Mesenchymal stem cell (in vitro differentiated cells and primary cell): ENCODE measurements around the gene CDH3.

Experiments
- DNase-seq: peaks from one replicate; pipeline ENCODE4 v3.0.0-alpha.2; 2013
- H2AFZ ChIP-seq: one replicate; pipeline ENCODE4 v1.6.1; 2013; ENCODE audit warnings: low read depth, mild to moderate bottlenecking, control low read depth, inconsistent platforms, low read length, moderate library complexity
- H2AK5ac ChIP-seq: 2 replicates; pipeline ENCODE4 v1.6.1; 2013; ENCODE audit warnings: low read length, moderate library complexity, mild to moderate bottlenecking, inconsistent platforms; ENCODE audit not compliant: severe bottlenecking
- H2BK120ac ChIP-seq: one replicate; pipeline ENCODE4 v1.6.1; 2013; ENCODE audit warnings: low read depth, mild to moderate bottlenecking, inconsistent platforms, low read length, moderate library complexity
- H2BK12ac ChIP-seq, 2 experiments: one replicate each; pipeline ENCODE4 v1.6.1; 2013; ENCODE audit warnings: inconsistent platforms in 2 of 2, low read length in 2 of 2, mild to moderate bottlenecking in 2 of 2, moderate library complexity in 2 of 2, control low read depth in 1 of 2
- H2BK15ac ChIP-seq: one replicate; pipeline ENCODE4 v1.6.1; 2013; ENCODE audit warnings: mild to moderate bottlenecking, low read depth, inconsistent platforms; ENCODE audit not compliant: poor library complexity, severe bottlenecking
- H2BK5ac ChIP-seq: 2 replicates; pipeline ENCODE4 v1.6.1; 2013; ENCODE audit warnings: low read depth, mild to moderate bottlenecking, low read length, control low read depth, inconsistent platforms; ENCODE audit not compliant: poor library complexity, severe bottlenecking
- H3K14ac ChIP-seq, 2 experiments: one replicate each; pipeline ENCODE4 v1.6.1; 2013; ENCODE audit warnings: inconsistent platforms in 2 of 2, low read length in 2 of 2, control low read depth in 1 of 2, mild to moderate bottlenecking in 1 of 2, moderate library complexity in 1 of 2
- H3K18ac ChIP-seq, 2 experiments: one replicate each; pipeline ENCODE4 v1.6.1; 2013; ENCODE audit warnings: inconsistent platforms in 2 of 2, low read length in 2 of 2, control low read depth in 1 of 2, low read depth in 1 of 2, mild to moderate bottlenecking in 1 of 2
- H3K23ac ChIP-seq, 2 experiments: one replicate each; pipeline ENCODE4 v1.6.1; 2013; ENCODE audit warnings: inconsistent platforms in 2 of 2, low read length in 2 of 2, mild to moderate bottlenecking in 2 of 2, moderate library complexity in 2 of 2, control low read depth in 1 of 2
- H3K27ac ChIP-seq: 2 replicates; pipeline ENCODE4 v1.5.1; 2013; ENCODE audit warnings: mild to moderate bottlenecking, moderate library complexity, low read length, control low read depth, inconsistent platforms; ENCODE audit not compliant: poor library complexity, severe bottlenecking
- H3K27me3 ChIP-seq, 2 experiments: 2 replicates each; pipeline versions ENCODE4 v1.6.1 to v1.7.0; 2013; ENCODE audit warnings: low read length in 2 of 2, mild to moderate bottlenecking in 2 of 2, moderate library complexity in 2 of 2, control low read depth in 1 of 2, inconsistent platforms in 1 of 2; ENCODE audit not compliant: control insufficient read depth in 1 of 2, insufficient read depth in 1 of 2
- H3K36me3 ChIP-seq, 2 experiments: 2 replicates each; pipeline versions ENCODE4 v1.6.1 to v1.7.0; 2013; ENCODE audit warnings: low read length in 2 of 2, control low read depth in 1 of 2, inconsistent platforms in 1 of 2, low read depth in 1 of 2, mild to moderate bottlenecking in 1 of 2; ENCODE audit not compliant: insufficient read depth in 2 of 2, control insufficient read depth in 1 of 2
- H3K4ac ChIP-seq, 2 experiments: one replicate each; pipeline ENCODE4 v1.6.1; 2013; ENCODE audit warnings: inconsistent platforms in 2 of 2, low read length in 2 of 2, mild to moderate bottlenecking in 2 of 2, moderate library complexity in 2 of 2, control low read depth in 1 of 2, low read depth in 1 of 2
- H3K4me1 ChIP-seq: 2 replicates; pipeline ENCODE4 v1.6.1; 2013; ENCODE audit warnings: low read depth, low read length, control low read depth; ENCODE audit not compliant: control insufficient read depth, insufficient read depth
- H3K4me2 ChIP-seq: 2 replicates; pipeline ENCODE4 v1.6.1; 2013; ENCODE audit warnings: low read length, mild to moderate bottlenecking, inconsistent platforms; ENCODE audit not compliant: poor library complexity, severe bottlenecking
- H3K4me3 ChIP-seq, 2 experiments: 2 replicates each; pipeline versions ENCODE4 v1.5.1 to v1.7.0; 2013; ENCODE audit warnings: low read length in 2 of 2, mild to moderate bottlenecking in 2 of 2, control low read depth in 1 of 2, low read depth in 1 of 2; ENCODE audit not compliant: insufficient read depth in 1 of 2
- H3K79me1 ChIP-seq: replicated peaks from 2 replicates; pipeline ENCODE4 v1.6.1; 2013; ENCODE audit warnings: mild to moderate bottlenecking, control low read depth, low read length, inconsistent platforms; ENCODE audit not compliant: poor library complexity, severe bottlenecking
- H3K9ac ChIP-seq: 2 replicates; pipeline ENCODE4 v1.7.0; 2013; ENCODE audit warnings: mild to moderate bottlenecking, low read length, moderate library complexity
- H3K9me3 ChIP-seq: 2 replicates; pipeline ENCODE4 v1.7.0; 2013; ENCODE audit warnings: mild to moderate bottlenecking, low read length; ENCODE audit not compliant: control insufficient read depth
- H4K8ac ChIP-seq: one replicate; pipeline ENCODE4 v1.6.1; 2013; ENCODE audit warnings: inconsistent platforms, mild to moderate bottlenecking, low read length, moderate library complexity
- H4K91ac ChIP-seq: one replicate; pipeline ENCODE4 v1.6.1; 2013; ENCODE audit warnings: mild to moderate bottlenecking, low read length, inconsistent platforms
- WGBS: methylation state at CpG from one replicate; pipeline ENCODE4 v1.1.7; 2013; ENCODE audit warnings: mixed read lengths; 5-methylcytosine and 5-hydroxymethylcytosine counted together

Gene CDH3

DNA sequence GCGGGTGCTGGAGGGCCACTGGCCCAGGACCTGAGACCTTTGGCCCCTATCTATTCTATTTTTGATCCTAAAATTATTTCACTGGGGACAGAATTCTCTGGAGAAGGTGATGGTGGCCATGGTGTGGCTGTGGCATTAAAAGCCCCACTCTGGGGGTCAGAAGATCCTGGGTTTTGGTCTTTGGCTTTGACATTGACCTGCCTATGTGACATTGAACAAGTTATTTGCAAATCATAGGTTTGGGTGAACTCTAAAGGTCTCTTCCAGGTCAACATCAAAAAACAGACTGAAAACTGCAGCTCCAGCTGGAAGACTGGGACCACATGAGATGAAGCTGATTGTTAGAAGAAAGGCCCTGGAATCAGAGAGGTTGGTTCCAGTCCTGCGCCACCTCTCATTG lies 89.7 kb downstream of the CDH3 start:
- H2BK5ac ChIP-seq, result no peak overlapping the region
- peaks cover 17 to 54% of the 10 kb centered on the region in 2 experiments for H3K27me3 ChIP-seq
- no peak overlapping the region for H2AK5ac ChIP-seq
- H3K14ac ChIP-seq, result no peak overlapping the region
- H2BK12ac ChIP-seq, result no peak overlapping the region
- no peak overlapping the region for H2AFZ ChIP-seq
- H4K8ac ChIP-seq, result no peak overlapping the region
- no peak overlapping the region for H3K4me2 ChIP-seq
- no peak overlapping the region for H2BK120ac ChIP-seq
- H3K36me3 ChIP-seq, result no peaks in the 10 kb centered on the region
- H3K27ac ChIP-seq, result no peak overlapping the region
- no CpG with 5 or more reads among the region's 2 CpGs for WGBS
- H4K91ac ChIP-seq, result no peak overlapping the region
- H3K4me1 ChIP-seq, result peaks cover 23% of the 10 kb centered on the region
- no peak overlapping the region for H2BK15ac ChIP-seq
- DNase-seq, result no peak
- no peak overlapping the region for H3K4me3 ChIP-seq
- no peak overlapping the region for H3K4ac ChIP-seq
- H3K9ac ChIP-seq, result no peak overlapping the region
- no peak overlapping the region for H3K23ac ChIP-seq
- H3K79me1 ChIP-seq, result no peaks in the 10 kb centered on the region
- no peaks in the 10 kb centered on the region for H3K9me3 ChIP-seq
- H3K18ac ChIP-seq, result no peak overlapping the region

DNA sequence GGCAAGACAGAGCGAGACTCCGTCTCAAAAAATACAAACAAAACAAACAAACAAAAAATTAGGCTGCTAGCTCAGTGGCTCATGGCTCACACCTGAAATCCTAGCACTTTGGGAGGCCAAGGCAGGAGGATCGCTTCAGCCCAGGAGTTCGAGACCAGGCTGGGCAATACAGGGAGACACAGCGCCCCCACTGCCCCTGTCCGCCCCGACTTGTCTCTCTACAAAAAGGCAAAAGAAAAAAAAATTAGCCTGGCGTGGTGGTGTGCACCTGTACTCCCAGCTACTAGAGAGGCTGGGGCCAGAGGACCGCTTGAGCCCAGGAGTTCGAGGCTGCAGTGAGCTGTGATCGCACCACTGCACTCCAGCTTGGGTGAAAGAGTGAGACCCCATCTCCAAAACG lies 91.5 kb downstream of the CDH3 start:
- Histone ChIP-seq H3K36me3 (no peaks in the 10 kb centered on the region), H3K18ac (no peak overlapping the region), H3K9ac (no peak overlapping the region), H2BK12ac (no peak overlapping the region), H3K9me3 (no peaks in the 10 kb centered on the region), H2BK15ac (no peak overlapping the region), H4K91ac (no peak overlapping the region), H3K79me1 (no peaks in the 10 kb centered on the region), H3K4me2 (no peak overlapping the region), H3K27ac (no peak overlapping the region), H3K4me1 (peaks cover 32% of the 10 kb centered on the region), H3K23ac (no peak overlapping the region), H2AK5ac (no peak overlapping the region), H4K8ac (no peak overlapping the region), H3K14ac (no peak overlapping the region), H2BK120ac (no peak overlapping the region), H3K4me3 (no peak overlapping the region), H2BK5ac (no peak overlapping the region), H2AFZ (no peak overlapping the region), H3K27me3 (peaks cover 17 to 64% of the 10 kb centered on the region in 2 experiments), H3K4ac (no peak overlapping the region)
- 91% methylated on average over 12 of the region's 12 CpGs for WGBS
- DNase-seq, result no peak

DNA sequence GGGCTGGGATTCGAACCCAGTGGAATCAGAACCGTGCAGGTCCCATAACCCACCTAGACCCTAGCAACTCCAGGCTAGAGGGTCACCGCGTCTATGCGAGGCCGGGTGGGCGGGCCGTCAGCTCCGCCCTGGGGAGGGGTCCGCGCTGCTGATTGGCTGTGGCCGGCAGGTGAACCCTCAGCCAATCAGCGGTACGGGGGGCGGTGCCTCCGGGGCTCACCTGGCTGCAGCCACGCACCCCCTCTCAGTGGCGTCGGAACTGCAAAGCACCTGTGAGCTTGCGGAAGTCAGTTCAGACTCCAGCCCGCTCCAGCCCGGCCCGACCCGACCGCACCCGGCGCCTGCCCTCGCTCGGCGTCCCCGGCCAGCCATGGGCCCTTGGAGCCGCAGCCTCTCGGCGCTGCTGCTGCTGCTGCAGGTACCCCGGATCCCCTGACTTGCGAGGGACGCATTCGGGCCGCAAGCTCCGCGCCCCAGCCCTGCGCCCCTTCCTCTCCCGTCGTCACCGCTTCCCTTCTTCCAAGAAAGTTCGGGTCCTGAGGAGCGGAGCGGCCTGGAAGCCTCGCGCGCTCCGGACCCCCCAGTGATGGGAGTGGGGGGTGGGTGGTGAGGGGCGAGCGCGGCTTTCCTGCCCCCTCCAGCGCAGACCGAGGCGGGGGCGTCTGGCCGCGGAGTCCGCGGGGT lies 92.1 kb downstream of the CDH3 start, which contains the start of gene CDH1:
CDH1 (plus strand) TSS at position 247 of the 684 bp plus-strand sequence; CDS start at position 371, 124 bp downstream.
- peak within 1 kb of the TSS in 1 of 2 experiments; percentile 57 for H3K4me3 ChIP-seq
- DNase-seq, result no peak
- no peak within 1 kb of the TSS for H2BK12ac ChIP-seq
- H3K23ac ChIP-seq, result peak within 1 kb of the TSS in 1 of 2 experiments; percentile 64
- H3K9ac ChIP-seq, result no peak within 1 kb of the TSS
- no peak within 1 kb of the TSS for H3K4ac ChIP-seq
- H3K18ac ChIP-seq, result no peak within 1 kb of the TSS
- H3K27me3 ChIP-seq, result peaks cover 17 to 60% of the 10 kb centered on the region in 2 experiments
- H2BK5ac ChIP-seq, result no peak within 1 kb of the TSS
- no peak within 1 kb of the TSS for H2BK15ac ChIP-seq
- H3K79me1 ChIP-seq, result no peaks in the 10 kb centered on the region
- H4K91ac ChIP-seq, result no peak within 1 kb of the TSS
- no peak within 1 kb of the TSS for H4K8ac ChIP-seq
- peaks cover 32% of the 10 kb centered on the region for H3K4me1 ChIP-seq
- H2BK120ac ChIP-seq, result no peak within 1 kb of the TSS
- H3K14ac ChIP-seq, result no peak within 1 kb of the TSS
- no peaks in the 10 kb centered on the region for H3K36me3 ChIP-seq
- H2AK5ac ChIP-seq, result no peak within 1 kb of the TSS
- H3K27ac ChIP-seq, result no peak within 1 kb of the TSS
- H3K9me3 ChIP-seq, result no peaks in the 10 kb centered on the region
- 2% methylated on average over 45 of the region's 63 CpGs for WGBS
- peak within 1 kb of the TSS; percentile 98 for H3K4me2 ChIP-seq
- no peak within 1 kb of the TSS for H2AFZ ChIP-seq

DNA sequence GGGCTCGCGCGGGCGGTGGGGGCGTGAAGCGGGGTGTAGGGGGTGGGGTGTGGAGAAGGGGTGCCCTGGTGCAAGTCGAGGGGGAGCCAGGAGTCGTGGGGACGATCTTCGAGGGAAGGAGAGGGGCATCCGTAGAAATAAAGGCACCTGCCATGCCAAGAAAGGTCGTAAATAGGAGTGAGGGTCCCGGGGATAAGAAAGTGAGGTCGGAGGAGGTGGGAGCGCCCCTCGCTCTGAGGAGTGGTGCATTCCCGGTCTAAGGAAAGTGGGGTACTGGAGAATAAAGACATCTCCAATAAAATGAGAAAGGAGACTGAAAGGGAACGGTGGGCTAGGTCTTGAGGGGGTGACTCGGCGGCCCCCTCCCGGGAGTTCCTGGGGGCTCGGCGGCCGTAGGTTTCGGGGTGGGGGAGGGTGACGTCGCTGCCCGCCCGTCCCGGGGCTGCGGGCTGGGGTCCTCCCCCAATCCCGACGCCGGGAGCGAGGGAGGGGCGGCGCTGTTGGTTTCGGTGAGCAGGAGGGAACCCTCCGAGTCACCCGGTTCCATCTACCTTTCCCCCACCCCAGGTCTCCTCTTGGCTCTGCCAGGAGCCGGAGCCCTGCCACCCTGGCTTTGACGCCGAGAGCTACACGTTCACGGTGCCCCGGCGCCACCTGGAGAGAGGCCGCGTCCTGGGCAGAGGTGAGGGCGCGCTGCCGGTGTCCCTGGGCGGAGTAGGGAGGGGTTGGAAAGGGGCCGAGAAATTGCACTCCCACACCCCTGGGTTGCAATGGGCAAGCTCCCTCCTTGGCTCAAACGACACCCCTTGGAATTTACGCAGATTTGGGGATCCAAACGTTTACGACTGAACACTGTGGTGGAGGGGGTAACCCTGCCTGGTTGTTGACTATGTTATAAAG lies 92.9 kb downstream of the CDH3 start:
- Histone ChIP-seq H3K4me2 (peak overlapping the region; percentile 98), H4K8ac (no peak overlapping the region), H3K27ac (no peak overlapping the region), H2BK120ac (no peak overlapping the region), H2AFZ (no peak overlapping the region), H3K4ac (no peak overlapping the region), H3K14ac (no peak overlapping the region), H3K23ac (no peak overlapping the region), H2BK15ac (no peak overlapping the region), H3K27me3 (peaks cover 17 to 55% of the 10 kb centered on the region in 2 experiments), H3K79me1 (no peaks in the 10 kb centered on the region), H3K4me1 (peaks cover 36% of the 10 kb centered on the region), H3K9me3 (no peaks in the 10 kb centered on the region), H3K4me3 (peak overlapping the region in 1 of 2 experiments; percentile 57), H3K36me3 (no peaks in the 10 kb centered on the region), H2BK5ac (no peak overlapping the region), H3K18ac (no peak overlapping the region), H2AK5ac (peak overlapping the region; percentile 11), H4K91ac (no peak overlapping the region), H3K9ac (no peak overlapping the region), H2BK12ac (no peak overlapping the region)
- no peak for DNase-seq
- WGBS, result 11% methylated on average over 41 of the region's 58 CpGs
